ENCODE data around the gene ZBP1.

ZBP1 gene

GRCh38 chr20:57596998-57597939 lies 23.0 kb downstream of the ZBP1 start:
- DNase-seq (ENCODE audit: low spot score) = peak; percentile 55

- no peak for DNase-seq (ENCODE audit: low spot score)
Measured at GRCh38 chr20:57596358-57596757, 23.9 kb downstream of the ZBP1 start.

GRCh38 chr20:57595041-57596030 lies 24.9 kb downstream of the ZBP1 start:
- no peak for DNase-seq (ENCODE audit: low spot score)

- peak; percentile 28 for DNase-seq (ENCODE audit: low spot score)
Measured at GRCh38 chr20:57594092-57594951, 25.9 kb downstream of the ZBP1 start.

GRCh38 chr20:57593134-57593886 lies 26.9 kb downstream of the ZBP1 start:
- no peak for DNase-seq (ENCODE audit: low spot score)

GRCh38 chr20:57592263-57593092 lies 27.7 kb downstream of the ZBP1 start:
- no peak for DNase-seq (ENCODE audit: low spot score)

GRCh38 chr20:57591289-57592229 lies 28.7 kb downstream of the ZBP1 start:
- DNase-seq (ENCODE audit: low spot score) = no peak

GRCh38 chr20:57590485-57591288 lies 29.5 kb downstream of the ZBP1 start:
- DNase-seq (ENCODE audit: low spot score) = no peak

- no peak for DNase-seq (ENCODE audit: low spot score)
Measured at GRCh38 chr20:57589728-57590484, 30.3 kb downstream of the ZBP1 start.

GRCh38 chr20:57589123-57589727 lies 31.0 kb downstream of the ZBP1 start:
- no peak for DNase-seq (ENCODE audit: low spot score)

GRCh38 chr20:57588596-57588995 lies 31.6 kb downstream of the ZBP1 start:
- no peak for DNase-seq (ENCODE audit: low spot score)

GRCh38 chr20:57587989-57588377 lies 32.2 kb downstream of the ZBP1 start:
- no peak for DNase-seq (ENCODE audit: low spot score)

- DNase-seq (ENCODE audit: low spot score) = no peak
Measured at GRCh38 chr20:57587278-57587988, 32.8 kb downstream of the ZBP1 start.

- DNase-seq (ENCODE audit: low spot score) = no peak
Measured at GRCh38 chr20:57586943-57587277, 33.3 kb downstream of the ZBP1 start.

- DNase-seq (ENCODE audit: low spot score) = no peak
Measured at GRCh38 chr20:57586370-57586793, 33.8 kb downstream of the ZBP1 start.

Measured in kidney capillary endothelial cell (primary cell).